ENCODE measurements around the gene CLEC18B. TPM values are rescaled to one million over a fixed set of nuclear protein-coding genes. Genes with fewer than 3 reads are reported as not detected.
"Not testable (repeated sequence)": the region's sequence is repeated elsewhere in the genome, so short reads cannot be mapped to it uniquely, and the experiment has no call there.

The CLEC18B gene
- total RNA-seq, 2 donors from 2014 or later = 2.1 to 2.4 TPM

DNA sequence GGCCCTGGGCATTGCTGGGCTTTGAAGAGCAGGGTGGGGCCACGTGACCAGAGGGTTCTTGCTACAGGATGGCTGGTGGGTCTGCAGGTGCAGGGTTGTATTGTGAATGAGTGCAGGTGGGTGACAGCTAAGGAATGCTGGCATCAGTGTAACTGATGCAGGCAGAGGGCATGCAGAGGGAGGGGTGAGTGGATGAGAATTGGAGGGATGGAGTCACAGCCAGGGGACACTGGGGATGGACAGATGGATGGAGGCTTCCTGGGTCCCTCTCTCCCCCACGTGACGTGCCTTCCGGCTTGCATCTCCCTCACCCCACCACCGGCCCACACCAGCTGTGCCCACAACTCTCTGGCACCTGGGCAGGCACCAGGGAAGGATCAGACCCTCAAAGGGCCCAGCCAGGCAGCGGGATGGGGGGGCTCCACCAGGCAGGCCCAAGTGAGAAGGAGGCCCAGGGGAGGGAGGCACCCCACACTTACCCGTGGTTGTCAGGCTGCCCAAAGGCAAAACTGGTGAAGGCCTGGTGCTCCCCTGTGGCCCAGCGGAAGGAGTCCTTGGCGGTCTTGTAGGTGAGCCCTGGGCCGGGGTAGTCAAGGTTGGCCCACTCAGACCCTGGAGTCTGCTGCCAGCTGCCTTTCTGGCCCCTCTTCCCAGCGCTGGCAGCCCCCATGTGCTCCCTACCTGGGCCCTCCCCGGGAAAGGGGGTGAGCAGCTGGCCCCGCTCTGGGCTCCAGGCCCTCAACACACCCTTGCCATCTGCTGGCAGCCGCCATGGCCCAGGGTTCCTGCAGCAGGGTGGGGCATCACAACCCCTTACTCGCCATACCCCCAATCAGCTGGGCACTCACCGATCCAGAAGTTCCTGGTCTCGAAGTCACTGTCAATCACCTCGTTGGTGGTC lies 11.0 kb downstream of the CLEC18B start:
- H3K9me3 Mint-ChIP-seq; H3K27me3 Mint-ChIP-seq (ENCODE audit: low read depth); H3K36me3 Mint-ChIP-seq (ENCODE audit: insufficient read depth in 2 of 2); H3K27ac Mint-ChIP-seq; DNase-seq; H3K4me1 Mint-ChIP-seq (ENCODE audit: low read depth); H3K4me3 Mint-ChIP-seq: not testable (repeated sequence)
- ATAC-seq (replicated peaks in 1 of 2) = peak in 1 of 2 donors; percentile 9

DNA sequence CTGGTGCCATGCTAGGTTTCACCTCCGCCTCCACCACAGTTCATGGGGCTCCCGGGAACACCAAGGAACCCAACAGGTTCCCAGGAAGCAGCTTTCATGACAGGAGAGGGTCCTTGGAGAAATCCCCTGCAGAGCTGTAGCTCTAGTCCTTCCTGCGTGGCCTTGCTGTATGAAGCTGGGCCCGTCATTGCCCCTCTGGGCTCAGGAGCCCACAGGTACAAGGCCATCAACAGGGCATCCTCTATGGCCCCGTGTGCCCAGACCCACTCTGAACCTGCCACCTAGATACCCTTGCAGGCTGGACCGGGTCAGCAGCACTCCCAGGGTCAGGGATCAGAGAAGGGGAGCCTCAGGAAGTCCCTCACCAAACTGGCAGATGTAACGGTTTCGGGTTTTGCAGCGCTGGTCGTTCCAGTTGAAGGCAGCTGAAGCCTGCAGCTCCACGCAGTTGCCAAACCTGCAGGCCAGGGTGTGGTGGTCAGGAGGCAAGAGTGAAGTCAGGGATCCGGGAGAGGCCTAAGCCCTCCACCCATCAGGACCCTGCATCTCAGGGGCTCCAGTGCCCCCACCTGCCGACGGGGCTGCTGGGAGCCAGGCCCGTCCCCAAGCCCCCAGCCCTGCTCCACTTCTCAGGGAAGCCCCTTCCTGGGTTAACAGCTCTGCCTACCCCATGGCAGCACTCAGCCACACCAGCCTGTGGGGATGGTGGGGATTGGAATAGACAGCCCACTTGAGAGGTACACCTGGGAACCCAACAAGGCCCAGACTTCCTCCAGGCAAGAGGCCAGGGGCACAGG lies 11.9 kb downstream of the CLEC18B start:
- ATAC-seq (replicated peaks in 1 of 2); H3K27ac Mint-ChIP-seq; H3K36me3 Mint-ChIP-seq (ENCODE audit: insufficient read depth in 2 of 2); H3K27me3 Mint-ChIP-seq (ENCODE audit: low read depth); H3K4me1 Mint-ChIP-seq (ENCODE audit: low read depth); DNase-seq; H3K9me3 Mint-ChIP-seq; H3K4me3 Mint-ChIP-seq: not testable (repeated sequence)

DNA sequence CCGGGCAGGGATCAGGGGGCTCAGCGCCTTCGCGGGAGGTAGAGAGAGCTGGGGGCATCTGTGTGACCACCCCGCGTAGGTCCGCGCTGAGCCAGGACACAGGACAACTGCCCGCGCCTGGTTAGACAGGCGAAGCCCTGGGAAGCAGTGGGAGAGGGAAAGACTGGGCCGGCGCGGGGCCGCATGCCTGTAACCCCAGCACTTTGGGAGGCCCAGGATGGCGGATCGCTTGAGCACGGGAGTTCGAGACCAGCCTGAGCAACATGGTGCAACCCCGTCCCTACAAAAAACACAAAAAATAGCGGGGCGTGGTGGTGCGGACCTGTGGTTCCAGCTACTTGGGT lies 13.9 kb downstream of the CLEC18B start:
- not testable (repeated sequence) for ATAC-seq (replicated peaks in 1 of 2); H3K27me3 Mint-ChIP-seq (ENCODE audit: low read depth); DNase-seq; H3K27ac Mint-ChIP-seq; H3K36me3 Mint-ChIP-seq (ENCODE audit: insufficient read depth in 2 of 2); H3K9me3 Mint-ChIP-seq; H3K4me1 Mint-ChIP-seq (ENCODE audit: low read depth); H3K4me3 Mint-ChIP-seq

DNA sequence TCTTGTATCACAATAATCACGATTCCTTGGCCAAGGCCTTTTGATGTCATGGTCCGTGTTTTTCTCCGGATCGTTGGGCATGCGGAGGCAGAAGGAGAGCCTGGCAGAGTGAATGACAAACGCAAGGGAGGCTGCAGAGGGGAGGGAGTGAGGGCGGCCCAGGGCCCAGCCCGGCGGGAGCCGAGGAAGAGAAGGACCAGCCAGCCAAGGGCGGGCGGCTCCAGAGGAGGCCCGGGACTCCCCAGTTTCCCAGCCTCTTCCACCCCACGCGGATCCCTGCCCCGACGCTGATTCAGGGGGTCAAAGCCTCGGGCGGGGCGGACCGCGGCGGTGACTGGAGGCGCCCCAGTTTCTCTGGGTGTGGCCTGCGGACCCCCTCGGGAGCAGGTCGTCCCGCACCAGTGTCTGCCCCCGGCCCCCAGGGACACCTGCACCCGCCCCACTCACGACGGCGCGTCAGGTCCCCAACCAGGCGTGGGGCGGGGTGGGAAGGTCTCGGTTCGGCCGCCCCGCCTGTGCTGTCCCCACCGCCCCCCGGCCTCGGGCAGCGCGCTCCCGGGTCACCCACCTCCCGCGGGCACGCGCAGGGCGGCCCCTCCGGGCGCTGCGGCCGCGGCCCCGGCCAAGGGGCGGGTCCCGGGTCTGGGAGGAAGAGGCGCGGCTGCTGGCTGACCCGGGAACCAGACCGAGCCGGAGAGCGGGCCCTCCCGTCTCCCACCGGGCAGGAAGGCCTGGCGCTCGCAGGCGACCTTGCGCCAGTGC lies 14.5 kb downstream of the CLEC18B start:
- H3K27ac Mint-ChIP-seq; H3K27me3 Mint-ChIP-seq (ENCODE audit: low read depth); H3K4me3 Mint-ChIP-seq; H3K36me3 Mint-ChIP-seq (ENCODE audit: insufficient read depth in 2 of 2); H3K4me1 Mint-ChIP-seq (ENCODE audit: low read depth); H3K9me3 Mint-ChIP-seq; DNase-seq: not testable (repeated sequence)
- peak; percentile 56 to 65 for ATAC-seq (replicated peaks in 1 of 2)

DNA sequence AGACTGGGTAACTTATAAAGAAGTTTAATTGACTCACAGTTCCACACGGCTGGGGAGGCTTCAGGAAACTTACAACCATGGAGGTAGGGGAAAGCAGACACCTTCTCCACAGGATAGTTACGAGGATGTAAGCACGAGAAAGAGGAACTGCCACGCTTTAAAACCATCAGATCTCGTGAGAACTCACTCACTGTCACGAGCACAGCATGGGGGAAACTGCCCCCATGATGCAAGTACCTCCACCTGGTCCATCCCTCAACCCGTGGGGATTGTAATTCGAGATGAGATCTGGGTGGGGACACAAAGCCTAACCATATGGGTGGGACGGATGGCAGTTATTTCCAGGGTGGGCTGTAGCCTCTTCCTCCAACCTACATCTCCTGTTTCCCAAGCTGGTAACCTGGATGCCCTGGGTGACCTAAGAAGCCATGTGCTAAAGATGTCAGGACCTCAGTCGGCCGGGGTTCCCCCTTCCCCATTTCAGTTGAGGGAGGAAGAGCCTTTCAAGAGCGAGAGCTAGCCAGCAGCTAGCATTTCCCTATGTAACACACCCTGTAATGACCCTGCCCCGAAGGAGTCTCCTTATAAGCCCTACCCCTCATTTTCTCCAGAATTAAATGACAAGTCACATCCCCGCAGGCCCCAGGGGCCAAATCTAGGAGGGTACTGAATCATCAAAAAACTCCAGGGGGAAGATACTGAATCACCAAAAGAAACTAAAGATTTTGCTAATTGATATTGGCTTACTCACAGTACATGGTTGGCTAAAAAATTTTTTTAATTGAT lies 16.9 kb downstream of the CLEC18B start:
- not testable (repeated sequence) for DNase-seq; H3K27ac Mint-ChIP-seq; H3K4me1 Mint-ChIP-seq (ENCODE audit: low read depth); H3K36me3 Mint-ChIP-seq (ENCODE audit: insufficient read depth in 2 of 2); H3K4me3 Mint-ChIP-seq; H3K9me3 Mint-ChIP-seq; H3K27me3 Mint-ChIP-seq (ENCODE audit: low read depth)
- ATAC-seq (replicated peaks in 1 of 2) = peak in 1 of 2 donors; percentile 33

DNA sequence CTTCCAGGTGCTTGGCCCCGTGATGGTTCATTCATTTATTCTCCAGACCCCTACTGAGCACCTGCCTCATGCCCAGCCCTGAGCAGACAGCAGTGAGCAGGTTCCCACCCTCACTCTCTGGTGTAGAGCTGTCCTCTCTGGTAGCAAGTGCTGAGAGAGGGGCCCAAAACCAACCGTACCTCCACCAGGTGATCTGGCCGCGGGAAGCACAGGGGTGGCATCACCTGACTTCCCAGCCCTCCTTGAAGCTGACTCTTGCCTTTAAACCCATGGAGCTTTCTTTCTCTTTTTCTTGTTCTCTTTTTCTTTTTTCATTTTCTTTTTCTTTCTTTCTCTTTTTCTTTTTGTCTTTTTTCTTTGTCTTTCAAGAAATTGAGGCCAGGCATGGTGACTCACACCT lies 21.0 kb downstream of the CLEC18B start:
- not testable (repeated sequence) for H3K4me3 Mint-ChIP-seq; DNase-seq; H3K9me3 Mint-ChIP-seq; H3K36me3 Mint-ChIP-seq (ENCODE audit: insufficient read depth in 2 of 2); H3K27ac Mint-ChIP-seq; ATAC-seq (replicated peaks in 1 of 2); H3K27me3 Mint-ChIP-seq (ENCODE audit: low read depth); H3K4me1 Mint-ChIP-seq (ENCODE audit: low read depth)

DNA sequence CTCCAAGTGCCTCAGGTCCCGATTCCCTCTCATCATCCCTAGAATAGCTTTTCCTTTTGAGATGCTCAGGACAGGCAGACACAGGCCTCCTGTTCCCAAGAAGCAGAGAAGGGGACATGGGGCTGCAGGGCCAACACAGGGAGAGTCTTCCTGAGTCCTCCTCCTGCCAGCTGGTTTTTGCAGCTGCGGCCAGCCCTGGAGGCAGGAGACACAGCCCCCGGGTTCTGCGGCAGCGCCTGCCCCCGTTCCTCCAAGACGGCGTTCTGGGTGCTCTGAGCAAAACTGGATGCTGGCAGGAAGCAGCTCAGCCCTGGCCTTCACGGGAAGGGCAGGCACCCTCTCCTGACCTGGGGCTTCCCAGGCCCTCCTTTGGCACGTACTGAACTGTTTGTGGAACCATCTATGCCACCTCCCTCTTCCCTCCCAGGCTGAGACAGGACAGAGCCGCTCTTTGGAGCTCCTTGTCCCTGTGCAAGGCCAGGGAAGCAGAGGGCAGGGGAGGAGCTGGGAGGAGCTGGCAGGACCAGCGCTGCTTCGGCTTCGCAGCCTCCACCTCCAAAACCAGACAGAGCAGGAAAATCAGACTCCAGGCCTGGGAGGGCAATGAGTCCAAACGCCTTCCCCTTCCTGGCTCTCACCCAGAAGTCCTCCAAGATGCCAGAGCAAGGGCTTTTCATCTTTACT lies 22.9 kb downstream of the CLEC18B start:
- not testable (repeated sequence) for DNase-seq; H3K4me1 Mint-ChIP-seq (ENCODE audit: low read depth); H3K27me3 Mint-ChIP-seq (ENCODE audit: low read depth); H3K27ac Mint-ChIP-seq; H3K4me3 Mint-ChIP-seq; H3K9me3 Mint-ChIP-seq; H3K36me3 Mint-ChIP-seq (ENCODE audit: insufficient read depth in 2 of 2)
- peak in 1 of 2 donors; percentile 11 for ATAC-seq (replicated peaks in 1 of 2)

DNA sequence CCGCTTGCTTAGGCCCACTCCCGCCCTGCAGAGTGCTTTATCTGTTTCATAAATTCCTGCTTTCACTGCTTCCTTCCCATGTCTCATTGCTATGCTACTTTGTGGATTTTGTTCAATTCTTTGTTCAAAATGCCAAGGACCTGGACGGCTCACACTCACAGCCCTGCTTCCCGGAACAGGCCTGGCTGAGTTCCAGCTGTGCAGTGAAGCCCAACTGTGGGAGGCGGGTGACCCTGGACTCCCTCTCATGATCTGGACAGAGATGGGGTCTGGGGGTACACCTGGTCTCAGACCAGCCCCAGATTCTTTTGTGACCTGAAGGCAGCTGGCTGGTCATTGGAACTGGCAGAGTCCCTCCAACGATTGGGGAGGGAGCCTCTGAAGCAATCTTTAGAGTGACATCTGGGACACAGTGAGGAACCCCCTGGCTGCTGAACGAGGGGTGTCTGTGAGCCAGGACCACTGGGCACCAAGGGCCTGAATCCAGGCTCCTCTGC lies 24.7 kb downstream of the CLEC18B start:
- not testable (repeated sequence) for H3K27ac Mint-ChIP-seq; ATAC-seq (replicated peaks in 1 of 2); H3K9me3 Mint-ChIP-seq; H3K4me1 Mint-ChIP-seq (ENCODE audit: low read depth); DNase-seq; H3K27me3 Mint-ChIP-seq (ENCODE audit: low read depth); H3K4me3 Mint-ChIP-seq; H3K36me3 Mint-ChIP-seq (ENCODE audit: insufficient read depth in 2 of 2)

DNA sequence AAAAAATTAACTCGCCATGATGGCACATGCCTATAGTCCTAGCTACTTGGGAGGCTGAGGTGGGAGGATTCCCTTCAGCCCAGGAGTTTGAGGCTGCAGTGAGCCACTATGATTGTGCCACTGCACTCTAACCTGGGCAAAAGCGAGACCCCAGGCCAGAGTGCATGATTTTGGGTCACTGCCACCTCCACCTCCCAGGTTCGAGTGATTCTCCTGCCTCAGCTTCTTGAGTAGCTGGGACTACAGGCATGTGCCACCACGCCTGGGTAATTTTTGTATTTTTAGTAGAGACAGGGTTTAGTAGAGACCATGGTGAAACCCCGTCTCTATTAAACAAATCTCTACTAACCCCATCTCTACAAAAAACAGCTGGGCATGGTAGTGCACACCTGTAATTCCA lies 26.7 kb downstream of the CLEC18B start:
- H3K9me3 Mint-ChIP-seq; H3K27me3 Mint-ChIP-seq (ENCODE audit: low read depth); H3K36me3 Mint-ChIP-seq (ENCODE audit: insufficient read depth in 2 of 2); DNase-seq; H3K4me1 Mint-ChIP-seq (ENCODE audit: low read depth); ATAC-seq (replicated peaks in 1 of 2); H3K27ac Mint-ChIP-seq; H3K4me3 Mint-ChIP-seq: not testable (repeated sequence)

DNA sequence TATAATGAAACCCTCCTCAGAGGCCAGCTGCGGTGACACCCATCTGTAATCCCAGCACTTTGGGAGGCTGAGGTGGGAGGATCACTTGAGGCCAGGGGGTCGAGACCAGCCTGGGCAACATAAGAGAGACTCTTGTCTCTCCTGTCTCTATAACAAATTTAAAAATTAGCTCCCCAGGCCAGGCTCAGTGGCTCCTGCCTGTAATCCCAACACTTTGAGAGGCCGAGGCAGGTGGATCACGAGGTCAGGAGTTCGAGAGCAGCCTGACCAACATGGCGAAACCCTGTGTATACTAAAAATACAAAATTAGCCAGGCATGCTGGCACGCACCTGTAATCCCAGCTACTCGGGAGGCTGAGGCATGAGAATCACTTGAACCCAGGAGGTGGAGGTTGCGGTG lies 27.1 kb downstream of the CLEC18B start:
- not testable (repeated sequence) for H3K27ac Mint-ChIP-seq; H3K4me3 Mint-ChIP-seq; H3K36me3 Mint-ChIP-seq (ENCODE audit: insufficient read depth in 2 of 2); DNase-seq; H3K4me1 Mint-ChIP-seq (ENCODE audit: low read depth); ATAC-seq (replicated peaks in 1 of 2); H3K9me3 Mint-ChIP-seq; H3K27me3 Mint-ChIP-seq (ENCODE audit: low read depth)

DNA sequence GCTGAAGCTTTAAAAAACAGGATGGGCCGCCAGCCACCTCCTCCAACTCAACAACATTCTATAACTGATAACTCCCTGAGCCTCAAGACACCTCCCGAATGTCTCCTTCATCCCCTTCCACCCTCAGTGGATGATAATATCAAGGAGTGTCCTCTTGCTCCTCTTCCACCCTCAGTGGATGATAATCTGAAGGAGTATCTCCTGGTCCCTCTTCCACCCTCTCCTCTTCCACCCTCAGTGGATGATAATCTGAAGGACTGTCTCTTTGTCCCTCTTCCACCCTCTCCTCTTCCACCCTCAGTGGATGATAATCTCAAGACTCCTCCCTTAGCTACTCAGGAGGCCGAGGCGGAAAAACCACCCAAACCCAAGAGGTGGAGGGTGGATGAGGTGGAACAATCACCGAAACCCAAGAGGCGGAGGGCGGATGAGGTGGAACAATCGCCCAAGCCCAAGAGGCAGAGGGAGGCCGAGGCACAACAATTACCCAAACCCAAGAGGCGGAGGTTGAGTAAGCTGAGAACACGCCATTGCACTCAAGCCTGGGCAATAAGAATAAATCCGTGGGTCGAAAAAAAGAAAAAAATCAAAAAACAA lies 29.7 kb downstream of the CLEC18B start:
- not testable (repeated sequence) for H3K9me3 Mint-ChIP-seq; H3K36me3 Mint-ChIP-seq (ENCODE audit: insufficient read depth in 2 of 2); H3K4me1 Mint-ChIP-seq (ENCODE audit: low read depth); DNase-seq; ATAC-seq (replicated peaks in 1 of 2); H3K27me3 Mint-ChIP-seq (ENCODE audit: low read depth); H3K27ac Mint-ChIP-seq; H3K4me3 Mint-ChIP-seq

Data from activated T-cell treated with anti-CD3 and anti-CD28 coated beads, Interleukin-2, amount 50 U/mL, for 72 hours (primary cell).